GM23338 (cell line): ENCODE results near the gene MFSD6. TPM values are rescaled to one million over a fixed set of nuclear protein-coding genes. Genes with fewer than 3 reads are reported as not detected.

Experiments
- ATAC-seq: fragments of 200-7000 bp; cut with Tn5 transposase; 3 replicates; pipeline ENCODE4 v1.9.1; 2020
- DNase-seq: peaks from one replicate; pipeline ENCODE4 v3.0.0-alpha.2; 2015; ENCODE audit warnings: low spot score
- H2AFZ ChIP-seq: fragments of 200-600 bp; sonication (generic); 2 replicates; pipeline ENCODE4 v1.8.0; 2016; ENCODE audit warnings: antibody characterized with exemption, mild to moderate bottlenecking, moderate library complexity
- H3F3A ChIP-seq: fragments of 200-600 bp; sonication (generic); replicated peaks from 2 replicates; pipeline ENCODE4 v1.8.0; 2017; ENCODE audit warnings: antibody characterized with exemption, mixed run types, low read depth
- H3K27ac ChIP-seq: fragments of 200-600 bp; sonication (generic); 2 replicates; pipeline ENCODE4 v1.6.1; 2016; ENCODE audit warnings: low read depth
- H3K27me3 ChIP-seq: fragments of 200-600 bp; sonication (generic); 2 replicates; pipeline ENCODE4 v1.8.0; 2016; ENCODE audit warnings: mild to moderate bottlenecking, mixed run types, moderate library complexity; ENCODE audit not compliant: insufficient read depth
- H3K36me3 ChIP-seq: fragments of 200-600 bp; sonication (generic); 2 replicates; pipeline ENCODE4 v1.8.0; 2016; ENCODE audit warnings: mild to moderate bottlenecking; ENCODE audit not compliant: insufficient read depth
- H3K4me1 ChIP-seq: fragments of 200-600 bp; sonication (generic); 2 replicates; pipeline ENCODE4 v1.8.0; 2016; ENCODE audit warnings: mild to moderate bottlenecking, moderate library complexity; ENCODE audit not compliant: insufficient read depth
- H3K4me2 ChIP-seq: fragments of 200-600 bp; sonication (generic); 2 replicates; pipeline ENCODE4 v1.7.1; 2017; ENCODE audit warnings: mixed run types
- H3K4me3 ChIP-seq: fragments of 200-600 bp; sonication (generic); 2 replicates; pipeline ENCODE4 v1.6.1; 2016; ENCODE audit warnings: mixed run types
- H3K79me2 ChIP-seq: fragments of 200-600 bp; sonication (generic); replicated peaks from 2 replicates; pipeline ENCODE4 v1.8.0; 2017; ENCODE audit warnings: mild to moderate bottlenecking; ENCODE audit not compliant: insufficient read depth
- H3K9me2 ChIP-seq: fragments of 200-600 bp; sonication (generic); 2 replicates; pipeline ENCODE4 v1.8.0; 2017; ENCODE audit not compliant: insufficient read depth
- H4K20me1 ChIP-seq: fragments of 200-600 bp; sonication (generic); replicated peaks from 2 replicates; pipeline ENCODE4 v1.8.0; 2017; ENCODE audit warnings: mild to moderate bottlenecking; ENCODE audit not compliant: insufficient read depth
- H3K27ac Mint-ChIP-seq: 2 replicates; pipeline ENCODE4 v1.8.0; 2020; ENCODE audit warnings: inconsistent platforms, mild to moderate bottlenecking, moderate library complexity, mixed read lengths
- H3K27me3 Mint-ChIP-seq: 3 replicates; pipeline ENCODE4 v1.8.0; 2022; ENCODE audit warnings: low read depth, mild to moderate bottlenecking, moderate library complexity, mixed read lengths, inconsistent platforms; ENCODE audit not compliant: insufficient read depth, poor library complexity
- H3K36me3 Mint-ChIP-seq: 3 replicates; pipeline ENCODE4 v1.8.0; 2021; ENCODE audit warnings: low read depth, mild to moderate bottlenecking, inconsistent platforms, moderate library complexity, mixed read lengths
- H3K4me1 Mint-ChIP-seq: 3 replicates; pipeline ENCODE4 v1.8.0; 2020; ENCODE audit warnings: mild to moderate bottlenecking, inconsistent platforms, mixed read lengths
- H3K4me3 Mint-ChIP-seq: 3 replicates; pipeline ENCODE4 v1.8.0; 2021; ENCODE audit warnings: moderate library complexity, mild to moderate bottlenecking, inconsistent platforms, mixed read lengths
- H3K9me3 Mint-ChIP-seq: 3 replicates; pipeline ENCODE4 v1.8.0; 2020; ENCODE audit warnings: moderate library complexity, mild to moderate bottlenecking, inconsistent platforms, mixed read lengths
- CREB1 ChIP-seq: fragments of 250-450 bp; sonication (Bioruptor Pico); IDR thresholded peaks from 2 replicates; pipeline ENCODE4 v1.5.0; 2020; ENCODE audit warnings: low read depth, mild to moderate bottlenecking, moderate library complexity
- CTCF ChIP-seq, 2 experiments: fragments of 200-600 bp in 1 of 2; sonication (generic) in 1 of 2; conservative IDR thresholded peaks; 2 replicates each; pipeline versions ENCODE4 v1.5.1 to v1.6.1; 2016 to 2017; ENCODE audit warnings: antibody characterized with exemption in 2 of 2, low read depth in 2 of 2, mild to moderate bottlenecking in 2 of 2, moderate library complexity in 1 of 2
- ETS1 ChIP-seq: IDR thresholded peaks from 2 replicates; pipeline ENCODE4 v1.6.1; 2016; ENCODE audit warnings: antibody characterized with exemption
- EZH2 ChIP-seq: fragments of 200-600 bp; sonication (generic); IDR thresholded peaks from one replicate; pipeline ENCODE4 v1.8.0; 2017; ENCODE audit warnings: antibody characterized with exemption, mild to moderate bottlenecking, low read depth; ENCODE audit not compliant: unreplicated experiment
- EZH2phosphoT487 ChIP-seq: fragments of 200-600 bp; sonication (generic); IDR thresholded peaks from one replicate; pipeline ENCODE4 v1.8.1; 2018; ENCODE audit warnings: antibody characterized with exemption; ENCODE audit not compliant: unreplicated experiment
- JUNB ChIP-seq: IDR thresholded peaks from one replicate; pipeline ENCODE4 v1.6.1; 2016; ENCODE audit warnings: antibody characterized with exemption; ENCODE audit not compliant: unreplicated experiment
- NANOG ChIP-seq: IDR thresholded peaks from 2 replicates; pipeline ENCODE4 v1.6.1; 2016; ENCODE audit warnings: antibody characterized with exemption, borderline replicate concordance
- POLR2AphosphoS5 ChIP-seq: IDR thresholded peaks from 2 replicates; pipeline ENCODE4 v1.6.1; 2016; ENCODE audit warnings: antibody characterized with exemption, low read depth
- REST ChIP-seq: IDR thresholded peaks from one replicate; pipeline ENCODE4 v1.6.1; 2018; ENCODE audit warnings: antibody characterized with exemption; ENCODE audit not compliant: unreplicated experiment
- STAT1 ChIP-seq: IDR thresholded peaks from one replicate; pipeline ENCODE4 v1.6.1; 2016; ENCODE audit warnings: antibody characterized with exemption; ENCODE audit not compliant: unreplicated experiment
- ZNF114 ChIP-seq: fragments of 250-450 bp; sonication (Bioruptor Pico); IDR thresholded peaks from 2 replicates; pipeline ENCODE4 v1.5.0; 2020; ENCODE audit warnings: mild to moderate bottlenecking, moderate library complexity
- ZNF331 ChIP-seq: fragments of 250-450 bp; sonication (Bioruptor Pico); IDR thresholded peaks from 2 replicates; pipeline ENCODE4 v1.5.0; 2020; ENCODE audit warnings: low read depth, mild to moderate bottlenecking, moderate library complexity
- ZNF462 ChIP-seq: fragments of 250-450 bp; sonication (Bioruptor Pico); IDR thresholded peaks from 2 replicates; pipeline ENCODE4 v1.5.0; 2020; ENCODE audit warnings: mild to moderate bottlenecking, moderate library complexity
- long read RNA-seq: library from polyadenylated mRNA; unstranded; transcript quantifications from one replicate; pipeline ENCODE4 v2.0.0, GENCODE V29; 2020; ENCODE audit not compliant: unreplicated experiment
- polyA plus RNA-seq: library from polyadenylated mRNA; unstranded; fragments of >200 nt; fragmentation: Nextera tagmentation; extraction: Ambion mirVana; gene quantifications from 2 replicates; pipeline ENCODE4 v1.2.1, GENCODE V29; 2016
- total RNA-seq: library from RNA; depleted of rRNA; stranded (reverse); fragments of >200 nt; shearing (Covaris generic); gene quantifications from 2 replicates; pipeline ENCODE4 v1.2.3, GENCODE V29; 2014; rRNA removed

Gene MFSD6
- total RNA-seq: 9.6 and 15.8 TPM in 2 replicates
- polyA plus RNA-seq: 2.3 and 3.1 TPM in 2 replicates
- long read RNA-seq: 0 reads

- Histone ChIP-seq H3K4me1 (peaks cover 31% of the 10 kb centered on the region), H3K36me3 (no peaks in the 10 kb centered on the region), H4K20me1 (no peaks in the 10 kb centered on the region), H3K4me3 (peak within 1 kb of the TSS; percentile 90), H3K9me2 (no peaks in the 10 kb centered on the region), H3K27me3 (peaks cover 48% of the 10 kb centered on the region), H3K4me2 (peak within 1 kb of the TSS; percentile 98), H3K27ac (no peak within 1 kb of the TSS), H3K79me2 (no peaks in the 10 kb centered on the region), H3F3A (no peaks in the 10 kb centered on the region), H2AFZ (peak within 1 kb of the TSS; percentile 100)
- DNase-seq: peak; percentile 70
- Mint-ChIP-seq H3K27me3 (peaks cover 7% of the 10 kb centered on the region), H3K4me1 (peaks cover 22% of the 10 kb centered on the region), H3K4me3 (peak within 1 kb of the TSS; percentile 82), H3K36me3 (no peaks in the 10 kb centered on the region), H3K9me3 (no peaks in the 10 kb centered on the region), H3K27ac (no peak within 1 kb of the TSS)
- ATAC-seq: peak; percentile 79
- TF ChIP-seq ZNF114 (CRISPR knock-in tag) (no peak), ZNF462 (no peak), POLR2AphosphoS5 (no peak; the same call in 1 of the 2 replicates), EZH2phosphoT487 (no peak), EZH2 (no peak), NANOG (no peak), ZNF331 (CRISPR knock-in tag) (no peak), CREB1 (no peak), REST (no peak), JUNB (no peak), CTCF (conservative IDR thresholded peaks at IDR 0.05; ENCODE audit: low read depth in 2 of 2) (no peak), ETS1 (no peak; the same call in 1 of the 2 replicates), STAT1 (no peak)
Measured at GRCh38 chr2:190407662-190408537, at the start of gene MFSD6. Gene MFSD6 (plus strand): TSS chr2:190408355. CDS start chr2:190436030, 27,675 bp downstream.
